Activated naive CD8-positive, alpha-beta T cell treated with anti-CD3 and anti-CD28 coated beads, Interleukin-2, amount 50 U/mL, for 16 hours (primary cell): ENCODE measurements around the gene SLC25A52.
"Not testable (repeated sequence)": the region's sequence is repeated elsewhere in the genome, so short reads cannot be mapped to it uniquely, and the experiment has no call there.

ENCODE experiments used
- DNase-seq: peaks from one replicate; pipeline ENCODE4 v3.0.0-alpha.2; 2020; ENCODE audit warnings: low read depth, low spot score

Gene SLC25A52

DNA sequence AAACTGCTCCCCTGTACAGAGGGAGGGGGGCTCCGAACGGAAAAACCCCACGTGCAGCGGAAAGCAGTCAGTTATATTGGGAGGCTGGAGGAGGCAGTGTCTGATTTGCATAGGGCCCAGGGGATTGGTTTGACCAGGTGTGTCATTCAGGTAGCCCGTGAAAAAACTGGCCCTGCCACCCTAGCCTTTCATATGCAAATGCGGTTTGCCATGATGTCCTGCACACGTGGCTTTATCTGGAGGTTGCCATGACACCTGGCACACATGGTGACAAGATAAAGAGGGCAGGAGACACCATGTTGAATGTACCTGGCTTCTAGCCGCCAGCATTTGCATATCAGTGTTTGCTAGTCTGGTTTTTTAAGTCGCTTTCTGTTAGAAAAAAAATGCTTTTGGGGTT, 20.5 kb downstream of the SLC25A52 start:
- no peak for DNase-seq

DNA sequence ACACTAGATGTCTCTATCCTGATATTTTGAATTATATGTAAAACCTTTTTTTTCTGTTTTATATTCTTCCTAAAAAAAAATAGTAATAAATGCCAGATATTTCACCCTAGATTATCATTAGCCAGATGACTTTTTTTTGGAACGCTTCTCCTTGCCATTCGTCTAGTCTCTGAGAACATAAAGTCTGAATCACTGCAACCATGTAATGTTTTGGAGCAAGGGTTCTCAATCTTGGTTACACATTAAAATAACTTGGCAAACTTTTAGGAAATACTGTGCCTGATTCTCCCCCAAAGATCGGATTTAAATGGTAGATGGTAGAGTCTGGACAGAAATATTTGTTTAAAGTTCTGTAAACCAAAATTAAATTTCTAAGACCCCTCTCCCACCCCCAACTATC, 21.0 kb downstream of the SLC25A52 start:
- no peak for DNase-seq

DNA sequence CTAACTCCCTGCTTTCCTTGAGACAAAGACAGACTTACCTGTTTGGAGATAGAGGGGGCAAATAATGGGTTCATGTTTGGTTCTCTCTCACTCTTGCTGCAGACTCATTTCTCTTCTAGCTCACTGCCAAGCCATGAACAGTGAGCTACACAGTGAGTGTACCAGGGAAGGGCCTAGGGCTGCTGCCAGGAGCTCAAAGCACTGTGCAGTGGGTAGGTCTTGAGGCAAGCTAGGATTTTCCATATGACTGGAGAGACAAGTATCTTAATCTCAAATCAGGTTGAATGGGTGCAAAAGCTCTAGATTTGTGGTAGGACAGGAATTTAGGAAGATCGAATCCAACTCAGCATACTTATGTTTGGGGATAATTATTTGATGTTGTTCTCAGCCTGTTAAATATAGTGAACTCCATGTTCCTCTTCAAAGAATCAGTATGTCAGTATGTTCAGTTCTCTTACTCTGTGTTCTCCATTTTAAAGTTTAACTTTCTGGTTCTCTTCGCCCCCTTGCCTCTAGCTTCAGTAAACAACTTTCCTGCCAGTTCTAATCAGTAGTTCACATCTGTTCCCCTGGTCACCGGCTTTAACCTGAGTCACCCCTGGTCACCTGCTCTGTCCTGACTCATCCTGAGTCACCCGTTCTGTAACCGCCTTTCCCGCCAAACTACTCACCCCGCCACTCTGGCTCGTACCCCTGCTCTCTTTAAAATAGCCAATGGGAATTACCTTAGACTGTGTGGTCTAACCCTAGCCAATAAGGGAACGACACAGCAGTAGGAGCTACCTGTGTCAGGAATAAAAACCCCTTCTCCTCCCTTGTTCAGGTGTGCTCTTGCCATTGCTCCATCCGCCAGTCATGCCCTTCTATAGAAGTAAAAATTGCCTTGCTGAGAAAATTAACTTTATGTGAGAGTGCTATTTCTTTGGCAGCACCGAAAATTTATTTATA, 21.9 kb downstream of the SLC25A52 start:
- no peak for DNase-seq

DNA sequence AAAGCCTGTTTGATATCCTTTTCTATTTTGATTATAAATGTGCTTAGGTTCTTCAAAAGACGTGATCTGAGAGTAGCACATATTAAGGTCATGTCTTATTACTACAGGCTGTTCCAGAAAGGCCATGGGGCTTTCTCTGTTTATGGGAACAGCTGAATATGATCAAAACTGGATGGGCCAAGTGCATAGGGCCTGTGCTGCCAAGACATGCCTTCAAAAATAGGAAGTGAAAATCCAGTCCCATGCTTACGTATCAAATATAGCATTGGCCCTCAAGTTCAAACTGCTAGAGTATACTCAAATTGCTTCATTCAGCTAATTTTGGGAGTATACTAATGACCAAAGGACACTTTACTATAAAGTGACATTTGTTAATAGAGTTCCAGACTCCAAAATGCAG, 24.1 kb downstream of the SLC25A52 start:
- no peak for DNase-seq

DNA sequence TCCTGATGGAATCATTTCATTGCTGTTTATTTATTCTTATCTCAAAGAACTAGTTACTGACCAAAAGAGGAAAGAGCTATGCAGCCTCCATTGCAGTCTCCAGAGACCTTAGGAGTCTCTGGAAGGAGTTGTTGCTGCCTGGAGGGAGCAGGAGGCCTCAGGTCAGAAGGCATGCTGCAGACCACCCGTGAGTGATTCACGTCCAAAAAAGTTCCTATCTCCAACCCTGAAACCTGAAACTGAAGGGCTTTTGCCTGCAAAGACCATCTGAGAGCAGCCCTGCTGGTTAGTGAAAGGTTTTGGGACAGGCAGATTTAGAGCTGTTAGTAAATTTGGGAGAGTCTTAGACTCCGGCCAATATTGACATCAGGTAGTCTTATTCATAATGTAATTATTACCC, 29.1 kb downstream of the SLC25A52 start:
- no peak for DNase-seq

DNA sequence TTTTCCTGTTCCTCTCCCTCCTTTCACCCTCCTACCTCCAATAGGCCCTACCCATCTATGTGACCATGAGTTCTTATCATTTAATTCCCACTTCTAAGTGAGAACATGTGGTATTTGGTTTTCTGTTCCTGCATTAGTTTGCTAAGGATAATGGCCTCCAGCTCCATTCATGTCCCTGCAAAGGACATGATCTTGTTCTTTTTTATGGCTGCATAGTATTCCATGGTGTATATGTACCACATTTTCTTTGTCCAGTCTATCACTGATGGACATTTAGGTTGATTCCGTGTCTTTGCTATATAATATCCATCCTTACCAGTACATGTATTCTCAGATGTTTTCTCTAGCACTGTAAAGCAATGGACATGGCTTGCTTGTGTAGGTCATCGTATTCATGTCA, 31.5 kb downstream of the SLC25A52 start:
- DNase-seq: not testable (repeated sequence)

DNA sequence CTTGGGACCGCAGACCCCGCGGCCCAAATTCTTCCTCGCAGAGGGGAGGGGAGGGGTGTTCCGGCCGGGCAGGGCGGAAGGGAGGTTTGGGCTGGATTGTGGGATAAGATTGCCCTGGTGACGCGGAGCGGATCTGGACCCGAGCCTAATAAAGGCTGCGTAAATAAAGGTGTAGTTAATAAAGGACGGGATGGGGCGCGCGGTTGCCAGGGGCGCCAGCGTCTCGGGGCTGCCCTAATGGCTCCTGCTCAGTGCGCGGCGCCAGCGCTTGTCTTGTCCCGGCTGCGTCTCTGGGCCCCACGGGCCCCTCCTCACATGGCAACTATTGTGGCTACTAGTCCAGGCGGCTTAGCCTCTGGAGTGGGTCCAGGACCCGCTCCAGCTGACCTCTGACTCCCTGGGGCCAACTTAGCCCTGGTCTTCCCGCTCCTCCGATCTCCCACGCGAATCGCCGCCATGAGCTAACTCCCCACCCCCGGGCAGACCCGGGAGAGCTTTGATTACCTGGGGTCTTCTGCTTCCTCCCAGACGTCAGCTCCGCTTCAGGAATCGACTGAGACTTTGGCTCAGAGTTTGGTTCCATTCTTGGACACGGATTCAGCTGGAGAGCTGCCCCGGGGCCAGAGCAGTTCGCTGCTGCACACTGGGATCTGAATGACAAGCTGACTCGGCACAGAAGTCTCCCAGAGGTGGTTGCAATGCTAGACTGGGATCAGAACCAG, 36.5 kb downstream of the SLC25A52 start:
- DNase-seq: no peak

DNA sequence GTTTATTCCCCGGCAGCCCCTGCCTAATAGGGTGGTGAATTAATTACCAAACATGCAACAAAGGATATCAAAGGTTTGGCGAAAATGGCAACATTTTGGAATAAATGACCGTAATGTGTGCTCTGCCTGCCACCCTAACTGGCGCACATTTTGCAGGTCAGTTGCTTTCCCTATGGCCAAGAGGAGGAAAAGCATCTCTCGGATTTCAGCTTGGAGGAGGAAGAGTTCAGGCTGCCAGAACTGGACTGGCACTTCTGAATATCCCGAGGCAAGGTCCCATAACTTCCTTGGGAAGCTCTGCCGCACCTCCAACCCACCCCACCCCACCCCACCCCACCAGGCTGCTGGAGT, 37.1 kb downstream of the SLC25A52 start:
- DNase-seq: no peak

DNA sequence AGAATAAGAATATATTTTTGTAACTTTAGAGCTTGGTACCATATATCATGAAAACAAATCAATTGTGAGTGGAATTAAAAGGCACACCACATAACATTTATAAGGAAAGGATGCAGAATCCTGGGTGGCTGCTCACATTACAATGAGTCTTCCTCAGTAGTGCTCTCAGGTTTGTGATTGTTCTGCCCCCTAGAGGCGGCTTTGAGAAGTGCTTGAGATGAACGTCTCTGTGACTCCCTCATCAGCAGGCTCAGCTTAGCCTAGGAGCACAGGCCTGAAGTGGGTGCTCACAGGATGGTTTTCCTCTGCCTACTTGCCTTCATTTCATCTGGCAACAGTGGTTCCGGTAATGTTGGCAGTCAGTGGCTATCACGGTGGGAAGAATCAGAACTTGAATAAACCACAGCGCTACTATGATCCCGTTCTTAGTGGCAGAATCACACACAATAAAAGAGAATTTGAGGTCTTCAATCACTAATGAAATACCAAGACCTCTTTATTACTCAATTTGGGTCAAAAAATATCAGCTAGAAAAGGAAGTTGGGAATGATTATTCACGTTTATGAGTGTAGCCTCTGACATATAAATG, 38.2 kb downstream of the SLC25A52 start:
- peak; percentile 41 for DNase-seq

DNA sequence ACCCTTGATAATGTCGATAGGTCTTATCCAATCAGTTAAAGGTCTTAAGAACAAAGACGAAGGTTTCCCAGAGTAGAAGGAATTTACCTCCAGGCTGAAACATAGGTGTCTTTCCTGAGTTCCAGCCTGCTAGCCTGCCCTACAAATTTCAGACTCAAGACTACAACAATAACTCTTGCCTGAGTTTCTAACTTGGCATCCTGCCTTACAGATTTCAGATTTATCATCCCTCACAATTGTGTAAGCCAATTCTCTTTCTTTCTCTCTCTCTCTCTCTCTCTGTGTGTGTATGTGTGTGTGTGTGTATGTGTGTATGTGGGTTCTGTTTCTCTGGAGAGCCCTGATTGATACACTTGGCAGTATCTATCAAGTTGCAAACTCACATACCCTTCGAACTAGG, 39.1 kb downstream of the SLC25A52 start:
- DNase-seq: no peak

DNA sequence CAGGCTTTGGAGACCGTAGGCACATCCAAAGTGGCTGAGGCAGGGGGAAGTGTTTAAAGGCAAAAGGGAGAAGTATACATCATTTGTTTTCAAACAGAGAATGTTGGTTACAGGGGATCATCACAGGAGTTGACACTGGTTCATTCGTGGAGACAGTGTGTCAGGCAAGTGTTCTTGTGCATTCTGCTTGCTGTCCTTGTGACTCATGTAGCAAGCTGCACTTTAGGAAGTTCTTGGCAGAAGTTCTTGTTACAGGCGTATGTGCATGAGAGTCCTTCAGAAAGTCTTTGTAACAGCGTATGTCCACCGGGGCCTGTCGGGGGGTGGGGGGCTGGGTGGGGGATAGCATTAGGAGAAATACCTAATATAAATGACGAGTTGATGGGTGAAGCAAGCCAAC, 39.8 kb downstream of the SLC25A52 start:
- DNase-seq: no peak

DNA sequence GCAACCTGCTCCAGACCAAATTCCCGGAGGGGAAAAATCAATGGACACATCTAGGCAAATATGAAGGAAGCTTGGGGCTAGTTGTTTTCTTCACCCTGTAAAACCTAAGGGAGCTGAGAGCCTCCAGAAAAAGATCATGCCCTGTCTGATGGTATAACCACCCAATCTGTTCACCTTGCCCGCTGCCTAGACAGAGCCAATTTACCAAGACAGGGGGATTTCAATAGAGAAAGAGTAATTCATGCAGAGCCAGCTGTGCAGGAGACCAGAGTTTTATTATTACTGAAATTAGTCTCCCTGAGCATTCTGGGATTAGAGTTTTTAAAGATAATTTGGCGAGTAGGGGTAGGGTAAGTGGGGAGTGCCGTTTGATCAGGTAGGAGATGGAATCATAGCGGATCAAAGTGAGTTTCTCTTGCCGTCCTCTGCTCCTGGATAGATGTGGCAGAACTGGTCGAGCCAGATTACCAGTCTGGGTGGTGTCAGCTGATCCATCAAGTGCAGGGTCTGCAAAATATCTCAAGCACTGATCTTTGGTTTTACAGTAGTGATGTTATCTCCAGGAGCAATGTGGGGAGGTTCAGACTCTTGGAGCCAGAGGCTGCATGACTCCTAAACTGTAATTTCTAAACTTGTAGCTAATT, 41.2 kb downstream of the SLC25A52 start:
- DNase-seq: no peak

DNA sequence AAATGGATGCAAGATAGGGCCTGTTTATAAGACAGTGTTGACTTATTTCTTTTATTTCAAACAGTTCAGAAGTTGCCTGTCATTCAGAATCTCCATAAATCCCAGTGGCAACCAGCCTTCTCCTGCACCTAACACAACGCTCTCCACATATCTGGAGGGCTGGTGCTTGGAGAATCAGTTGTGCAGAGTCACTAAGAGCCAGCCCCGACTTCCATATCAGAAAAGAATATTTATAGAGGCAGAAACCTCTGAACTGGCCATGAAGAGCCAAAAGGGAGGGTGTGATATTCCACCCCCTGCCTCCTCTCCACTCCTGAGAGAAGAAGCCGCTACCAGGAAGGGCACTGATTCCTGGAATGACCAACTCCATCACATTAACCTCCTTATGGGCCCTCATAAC, 42.3 kb downstream of the SLC25A52 start:
- DNase-seq: no peak

DNA sequence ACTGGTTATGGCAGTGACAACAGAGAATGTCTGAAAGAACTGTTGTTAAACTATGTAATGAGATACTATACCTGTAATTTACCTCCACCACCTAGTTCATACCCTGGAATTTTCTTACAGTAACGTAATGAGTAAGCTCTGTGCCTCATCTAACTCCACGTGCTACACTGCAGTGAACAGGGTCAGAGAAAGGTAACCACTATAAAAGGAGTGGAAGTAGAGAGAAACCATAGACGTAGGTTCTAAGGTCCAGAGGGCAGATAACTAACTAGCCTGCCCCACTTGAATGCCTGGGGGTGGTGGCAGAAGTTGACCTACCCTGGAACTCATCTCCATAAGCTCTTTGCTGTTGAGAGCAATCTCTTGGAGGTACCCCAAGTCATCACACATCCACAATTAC, 44.3 kb downstream of the SLC25A52 start:
- DNase-seq: no peak

DNA sequence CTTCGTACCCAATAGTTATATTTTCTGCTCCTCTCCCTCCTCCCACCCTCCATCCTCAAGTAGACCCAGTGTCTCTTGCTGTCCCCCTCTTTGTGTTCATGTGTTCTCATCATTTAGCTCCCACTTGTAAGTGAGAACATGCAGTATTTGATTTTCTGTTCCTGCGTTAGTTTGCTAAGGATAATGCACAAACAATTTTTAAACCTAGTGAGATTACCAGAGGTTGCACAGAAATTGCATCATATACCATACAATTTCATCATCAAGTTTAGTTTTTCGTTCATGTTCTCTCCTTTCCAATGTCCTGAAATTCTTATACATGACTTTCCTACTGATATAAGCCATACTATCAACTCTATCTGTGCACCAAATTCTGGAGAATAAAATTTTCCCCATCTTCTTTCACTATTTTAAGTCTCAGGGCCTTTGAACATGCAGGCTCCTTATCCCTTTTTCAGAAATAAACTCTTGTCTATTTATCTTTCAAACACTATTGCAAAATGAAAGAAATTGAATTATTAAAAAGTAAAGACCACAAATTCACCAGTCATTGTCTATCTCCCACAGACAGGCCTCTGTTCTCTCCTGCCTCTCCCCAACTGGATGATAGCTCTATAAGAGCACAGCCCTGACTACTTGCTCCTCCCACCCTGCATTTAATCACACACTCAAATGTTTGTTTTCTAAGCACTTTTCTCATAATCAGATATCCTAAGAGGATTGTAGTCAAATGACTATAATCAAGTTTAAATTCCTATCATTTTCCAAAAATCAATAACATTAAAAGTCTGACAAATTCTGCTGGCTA, 49.1 kb downstream of the SLC25A52 start:
- DNase-seq: no peak

DNA sequence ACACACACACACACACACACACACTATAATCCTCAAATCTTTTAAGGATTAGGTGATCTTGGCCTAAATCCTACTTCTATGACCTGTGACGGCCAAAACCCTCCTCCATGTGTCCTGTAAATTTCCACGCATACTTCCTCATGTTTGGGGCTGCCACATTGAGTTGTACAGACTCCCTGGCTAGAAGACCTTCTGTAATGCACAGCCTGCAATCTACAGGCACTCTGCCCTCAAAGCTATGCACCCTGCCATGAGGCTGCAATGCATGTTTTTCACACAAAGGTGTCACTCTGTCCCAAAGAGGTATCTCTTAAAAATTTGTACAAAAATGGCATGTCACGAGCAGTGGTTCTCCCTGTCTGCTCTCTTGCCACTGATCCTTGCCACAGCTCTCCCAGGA, 49.9 kb downstream of the SLC25A52 start:
- DNase-seq: no peak
